ENCODE results near the gene KCNH8.

DNA sequence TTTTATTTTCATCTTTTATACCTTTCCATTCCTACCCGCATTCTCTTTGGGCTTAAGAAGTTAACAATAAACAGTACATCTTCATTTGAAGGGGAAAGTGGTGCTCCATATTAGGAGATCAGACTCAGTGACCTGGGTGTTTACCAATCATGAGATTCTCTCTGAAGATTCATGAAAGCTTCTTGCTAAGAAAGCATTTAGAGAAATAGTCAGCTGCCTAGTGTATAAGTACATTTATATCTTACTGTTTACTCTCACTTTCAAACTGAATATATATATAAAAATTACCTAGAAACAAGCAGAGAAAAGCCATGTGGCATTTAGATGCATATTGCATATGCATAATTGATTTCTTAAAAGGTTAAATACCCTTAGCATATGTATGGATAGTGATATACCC is 100.5 kb downstream of the KCNH8 start:
- TF ChIP-seq, protein P1, sequence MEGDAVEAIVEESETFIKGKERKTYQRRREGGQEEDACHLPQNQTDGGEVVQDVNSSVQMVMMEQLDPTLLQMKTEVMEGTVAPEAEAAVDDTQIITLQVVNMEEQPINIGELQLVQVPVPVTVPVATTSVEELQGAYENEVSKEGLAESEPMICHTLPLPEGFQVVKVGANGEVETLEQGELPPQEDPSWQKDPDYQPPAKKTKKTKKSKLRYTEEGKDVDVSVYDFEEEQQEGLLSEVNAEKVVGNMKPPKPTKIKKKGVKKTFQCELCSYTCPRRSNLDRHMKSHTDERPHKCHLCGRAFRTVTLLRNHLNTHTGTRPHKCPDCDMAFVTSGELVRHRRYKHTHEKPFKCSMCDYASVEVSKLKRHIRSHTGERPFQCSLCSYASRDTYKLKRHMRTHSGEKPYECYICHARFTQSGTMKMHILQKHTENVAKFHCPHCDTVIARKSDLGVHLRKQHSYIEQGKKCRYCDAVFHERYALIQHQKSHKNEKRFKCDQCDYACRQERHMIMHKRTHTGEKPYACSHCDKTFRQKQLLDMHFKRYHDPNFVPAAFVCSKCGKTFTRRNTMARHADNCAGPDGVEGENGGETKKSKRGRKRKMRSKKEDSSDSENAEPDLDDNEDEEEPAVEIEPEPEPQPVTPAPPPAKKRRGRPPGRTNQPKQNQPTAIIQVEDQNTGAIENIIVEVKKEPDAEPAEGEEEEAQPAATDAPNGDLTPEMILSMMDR (IDR thresholded peaks at IDR 0.05) = no peak
- TF ChIP-seq POLR2AphosphoS5 (IDR thresholded peaks at IDR 0.05) = no peak

All from prostate gland (tissue), 2 donors.